Fibroblast of villous mesenchyme (primary cell): ENCODE measurements around the gene SLC38A2. TPM values are rescaled to one million over a fixed set of nuclear protein-coding genes. Genes with fewer than 3 reads are reported as not detected.

Experiments used
- DNase-seq: peaks from one replicate; pipeline ENCODE4 v3.0.0-alpha.2; 2010; ENCODE audit warnings: low read depth
- H3K4me3 ChIP-seq: 2 replicates; pipeline ENCODE4 v1.5.1; 2011; ENCODE audit warnings: low read depth, mild to moderate bottlenecking, low read length
- total RNA-seq: library from RNA; depleted of rRNA; stranded (reverse); fragments of >200 nt; gene quantifications from 2 replicates; pipeline ENCODE4 v1.2.3, GENCODE V29; 2012
- TF ChIP-seq, protein P1 (sequence below): IDR thresholded peaks from 2 replicates; pipeline ENCODE4 v1.5.1; 2012; ENCODE audit warnings: low read depth, mild to moderate bottlenecking, low read length; ENCODE audit not compliant: insufficient read depth

The SLC38A2 gene
- total RNA-seq, 1 donor, result 1,547 TPM

GRCh38 chr12:46363582-46364299, 8.8 kb downstream of the SLC38A2 start:
- TF ChIP-seq, protein P1, sequence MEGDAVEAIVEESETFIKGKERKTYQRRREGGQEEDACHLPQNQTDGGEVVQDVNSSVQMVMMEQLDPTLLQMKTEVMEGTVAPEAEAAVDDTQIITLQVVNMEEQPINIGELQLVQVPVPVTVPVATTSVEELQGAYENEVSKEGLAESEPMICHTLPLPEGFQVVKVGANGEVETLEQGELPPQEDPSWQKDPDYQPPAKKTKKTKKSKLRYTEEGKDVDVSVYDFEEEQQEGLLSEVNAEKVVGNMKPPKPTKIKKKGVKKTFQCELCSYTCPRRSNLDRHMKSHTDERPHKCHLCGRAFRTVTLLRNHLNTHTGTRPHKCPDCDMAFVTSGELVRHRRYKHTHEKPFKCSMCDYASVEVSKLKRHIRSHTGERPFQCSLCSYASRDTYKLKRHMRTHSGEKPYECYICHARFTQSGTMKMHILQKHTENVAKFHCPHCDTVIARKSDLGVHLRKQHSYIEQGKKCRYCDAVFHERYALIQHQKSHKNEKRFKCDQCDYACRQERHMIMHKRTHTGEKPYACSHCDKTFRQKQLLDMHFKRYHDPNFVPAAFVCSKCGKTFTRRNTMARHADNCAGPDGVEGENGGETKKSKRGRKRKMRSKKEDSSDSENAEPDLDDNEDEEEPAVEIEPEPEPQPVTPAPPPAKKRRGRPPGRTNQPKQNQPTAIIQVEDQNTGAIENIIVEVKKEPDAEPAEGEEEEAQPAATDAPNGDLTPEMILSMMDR, result no peak
- DNase-seq, result no peak
- H3K4me3 ChIP-seq, result no peak overlapping the region

DNA sequence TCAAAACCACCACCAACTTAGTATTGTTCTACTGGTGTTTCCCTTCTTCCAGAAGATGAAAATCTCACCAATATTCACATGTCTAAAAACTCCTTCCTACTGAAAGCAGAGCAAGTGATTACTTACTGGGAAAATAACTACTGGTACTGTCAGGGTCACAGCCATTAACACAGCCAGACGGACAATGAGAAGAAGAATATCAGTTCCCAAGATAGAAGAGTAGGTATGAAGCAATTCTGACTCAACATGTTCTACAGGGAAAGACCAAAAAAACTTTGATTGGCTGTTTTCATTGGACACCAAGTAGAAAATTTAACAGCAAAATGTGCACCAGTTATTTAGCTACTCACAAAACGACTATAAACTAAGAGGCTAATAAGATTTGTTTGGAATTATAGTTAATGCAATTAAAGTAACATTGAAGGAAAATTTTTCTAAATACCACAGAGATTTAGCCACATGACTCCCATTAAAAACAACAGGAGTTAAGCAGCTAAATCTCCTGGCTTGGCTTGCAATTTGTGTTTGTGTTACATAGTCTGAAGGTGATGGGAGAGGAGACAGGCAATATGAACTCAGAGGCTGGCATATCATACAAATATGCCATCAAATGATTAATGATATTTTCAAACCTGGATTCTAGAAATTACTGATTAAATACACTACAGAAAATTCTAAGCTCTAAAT, 9.5 kb downstream of the SLC38A2 start:
- TF ChIP-seq, protein P1, result no peak
- DNase-seq, result peak; percentile 56
- H3K4me3 ChIP-seq, result no peak overlapping the region

DNA sequence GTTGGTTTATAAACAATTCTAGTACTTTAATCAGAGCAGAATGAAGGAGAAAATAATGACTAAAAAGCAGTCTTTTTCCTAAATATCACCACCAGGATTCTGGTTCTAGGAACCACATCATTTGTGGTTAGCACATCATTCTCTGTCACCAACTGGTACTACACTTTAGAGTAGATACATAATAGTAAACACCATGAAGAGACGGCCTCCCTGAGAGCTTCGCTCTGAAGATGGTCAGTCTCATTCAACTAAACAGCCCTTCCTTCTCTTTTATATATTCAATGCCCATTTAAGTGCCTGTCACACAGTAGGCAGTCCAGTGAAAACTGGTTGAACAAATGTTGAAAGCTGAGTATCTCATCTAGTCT, 10.9 kb downstream of the SLC38A2 start:
- no peak overlapping the region for H3K4me3 ChIP-seq
- TF ChIP-seq, protein P1, result no peak
- peak; percentile 4 for DNase-seq

- TF ChIP-seq, protein P1, result no peak
- H3K4me3 ChIP-seq, result no peak overlapping the region
- DNase-seq, result peak; percentile 12
These were observed 11.5 kb downstream of the SLC38A2 start for GRCh38 chr12:46360908-46361666.

- DNase-seq, result peak; percentile 2
- no peak overlapping the region for H3K4me3 ChIP-seq
- TF ChIP-seq, protein P1, result no peak
These were observed 12.2 kb downstream of the SLC38A2 start for GRCh38 chr12:46360370-46360769.

- no peak overlapping the region for H3K4me3 ChIP-seq
- TF ChIP-seq, protein P1, result no peak
These were observed 12.8 kb downstream of the SLC38A2 start for GRCh38 chr12:46359667-46360280.

More at GRCh38 chr12:46359667-46360280, 12.8 kb downstream of the SLC38A2 start:
- peak; percentile 14 for DNase-seq
